Spleen (tissue), 11 donors: ENCODE measurements around the gene AXIN2. TPM values are rescaled to one million over a fixed set of nuclear protein-coding genes. Genes with fewer than 3 reads are reported as not detected.

Source experiments
- DNase-seq: peaks from one replicate; pipeline ENCODE4 v3.0.0-alpha.2; 2020
- H3K27ac ChIP-seq, 8 donors: fragments of 200-600 bp; sonication (generic) in 7 of 8; 1 replicate in 4 of 8; 2 replicates in 4 of 8; pipeline versions ENCODE4 v1.5.0 to v1.8.0; 2016 to 2021; ENCODE audit warnings: inconsistent platforms in 4 of 8, mild to moderate bottlenecking in 4 of 8, moderate library complexity in 1 of 8
- H3K27me3 ChIP-seq, 7 donors: fragments of 200-600 bp; sonication (generic) in 6 of 7; replicated peaks in 1 of 7; 1 replicate in 4 of 7; 2 replicates in 3 of 7; pipeline versions ENCODE4 v1.5.0 to v1.8.0; 2016 to 2021; ENCODE audit warnings: inconsistent platforms in 3 of 7, mild to moderate bottlenecking in 1 of 7
- H3K36me3 ChIP-seq, 6 donors: fragments of 200-600 bp; sonication (generic) in 5 of 6; 1 replicate in 4 of 6; 2 replicates in 2 of 6; pipeline versions ENCODE4 v1.5.0 to v1.8.0; 2016 to 2021; ENCODE audit warnings: inconsistent platforms in 2 of 6
- H3K4me1 ChIP-seq, 6 donors: fragments of 200-600 bp; sonication (generic) in 5 of 6; 1 replicate in 3 of 6; 2 replicates in 3 of 6; pipeline versions ENCODE4 v1.5.0 to v1.8.0; 2016 to 2021; ENCODE audit warnings: inconsistent platforms in 3 of 6
- H3K4me3 ChIP-seq, 8 donors: fragments of 200-600 bp; sonication (generic) in 7 of 8; 1 replicate in 4 of 8; 2 replicates in 4 of 8; pipeline versions ENCODE4 v1.5.0 to v1.8.0; 2016 to 2021; ENCODE audit warnings: inconsistent platforms in 4 of 8, mild to moderate bottlenecking in 4 of 8, moderate library complexity in 2 of 8
- H3K9me3 ChIP-seq, 8 donors: fragments of 200-600 bp; sonication (generic) in 7 of 8; 1 replicate in 4 of 8; 2 replicates in 4 of 8; pipeline versions ENCODE4 v1.5.0 to v1.8.0; 2016 to 2021; ENCODE audit warnings: inconsistent platforms in 4 of 8
- CTCF ChIP-seq, 11 experiments: fragments of 200-600 bp in 7 of 11; fragments of 450-650 bp in 4 of 11; sonication (generic) in 4 of 11; IDR thresholded peaks in 8 of 11; conservative IDR thresholded peaks in 3 of 11; 1 replicate in 7 of 11; 2 replicates in 4 of 11; pipeline versions ENCODE4 v1.4.0 to v1.8.0; 2016 to 2021; ENCODE audit warnings: antibody characterized with exemption in 11 of 11, inconsistent platforms in 4 of 11, mild to moderate bottlenecking in 1 of 11
- POLR2A ChIP-seq, 3 donors: fragments of 450-650 bp; IDR thresholded peaks; one replicate each; pipeline ENCODE4 v1.5.1; 2017; ENCODE audit warnings: antibody characterized with exemption in 3 of 3, mild to moderate bottlenecking in 1 of 3
- POLR2AphosphoS5 ChIP-seq, 3 donors: sonication (generic); formaldehyde crosslinking; IDR thresholded peaks; one replicate each; pipeline ENCODE4 v1.5.1; 2017; ENCODE audit warnings: antibody characterized with exemption in 3 of 3
- WGBS, 5 donors: extraction: QIAGEN DNeasy Blood & Tissue Kit in 3 of 5; methylation state at CpG; one replicate each; pipeline versions ENCODE4 v1.1.5 to v1.1.7; 2013 to 2018; 5-methylcytosine and 5-hydroxymethylcytosine counted together
- intact Hi-C: fragments of 100-400 bp; cut with DNase I; formaldehyde crosslinking; loops from one replicate; pipeline ENCODE4 v1.15.0; 2023; ENCODE audit warnings: low total_unique reads
- polyA plus RNA-seq, 3 donors: library from polyadenylated mRNA; stranded (reverse); fragments of 200-250 nt; gene quantifications; one replicate each; pipeline ENCODE4 v1.2.1, GENCODE V29; 2013
- total RNA-seq, 7 donors: library from RNA; depleted of rRNA in 3 of 7; stranded (reverse); fragments of >200 nt in 3 of 7; fragmentation: NEBNext Ultra II Directional in 4 of 7; extraction: Animal tissue kit (Norgen Biotek cat#: 25700) in 4 of 7; gene quantifications; one replicate each; pipeline versions ENCODE4 v1.1.0 to v1.2.1, GENCODE V29; 2016 to 2021
- donor health status: healthy with polysubstance abuse.
- donor health status: DM: no; HTN: no; CAD: no; lungs with moderate emphysema.
- donor health status: DM: no; HTN: no; CAD: no.
- donor health status: Bipolar disorder and iron deficiency.
- donor health status: healthy.
- donor health status: DM: no; HTN: no; CAD: no.
- donor health status: DM: yes; HTN: yes; CAD: no.

Gene AXIN2
- total and polyA plus RNA-seq, 10 donors = 1.1 to 16.6 (median 11.0) TPM

GRCh38 chr17:65599650-65600049, 38.2 kb upstream of the AXIN2 start:
- Histone ChIP-seq H3K36me3 (no peaks in the 10 kb centered on the region), H3K4me3 (no peak overlapping the region), H3K9me3 (no peaks in the 10 kb centered on the region), H3K27ac (no peak overlapping the region), H3K4me1 (peaks cover 0 to 5% (median under 1%) of the 10 kb centered on the region in 6 donors), H3K27me3 (peaks cover 0 to under 1% (median 0%) of the 10 kb centered on the region in 7 donors)
- WGBS, 5 donors = 80 to 86% (median 81%) methylated on average over 5 of the region's 5 CpGs
- no peak for TF ChIP-seq POLR2AphosphoS5 (IDR thresholded peaks at IDR 0.05)
- TF ChIP-seq POLR2A (IDR thresholded peaks at IDR 0.05) = no peak
- no peak for TF ChIP-seq CTCF (IDR thresholded peaks at IDR 0.05 in 8 of 11, conservative IDR thresholded peaks at IDR 0.05 in 3 of 11)
- DNase-seq = no peak
- intact Hi-C loops = no loop called here

GRCh38 chr17:65598746-65599145, 37.3 kb upstream of the AXIN2 start:
- TF ChIP-seq CTCF (IDR thresholded peaks at IDR 0.05 in 8 of 11, conservative IDR thresholded peaks at IDR 0.05 in 3 of 11) (no peak), POLR2A (IDR thresholded peaks at IDR 0.05) (no peak), POLR2AphosphoS5 (IDR thresholded peaks at IDR 0.05) (no peak)
- peaks cover 0 to 7% (median 0%) of the 10 kb centered on the region in 7 donors for H3K27me3 ChIP-seq
- WGBS, 5 donors = 88 to 97% (median 93%) methylated on average over 1 of the region's 1 CpG
- no peak for DNase-seq
- peaks cover 0 to 14% (median 4%) of the 10 kb centered on the region in 6 donors for H3K4me1 ChIP-seq
- no peaks in the 10 kb centered on the region for H3K36me3 ChIP-seq
- no peaks in the 10 kb centered on the region for H3K9me3 ChIP-seq
- intact Hi-C loops = no loop called here
- no peak overlapping the region for H3K4me3 ChIP-seq
- no peak overlapping the region for H3K27ac ChIP-seq

GRCh38 chr17:65595071-65595656, 33.7 kb upstream of the AXIN2 start:
- no peaks in the 10 kb centered on the region for H3K9me3 ChIP-seq
- 64 to 78% (median 67%) methylated on average over 4 of the region's 4 CpGs for WGBS, 5 donors
- intact Hi-C loops = no loop called here
- H3K27me3 ChIP-seq = peaks cover 0 to 27% (median 0%) of the 10 kb centered on the region in 7 donors
- DNase-seq = no peak
- H3K27ac ChIP-seq = peak overlapping the region in 4 of 8 donors; percentile 26 to 55 (median 48)
- H3K4me1 ChIP-seq = peaks cover 0 to 21% (median 4%) of the 10 kb centered on the region in 6 donors
- no peak for TF ChIP-seq CTCF (IDR thresholded peaks at IDR 0.05 in 8 of 11, conservative IDR thresholded peaks at IDR 0.05 in 3 of 11)
- no peak for TF ChIP-seq POLR2A (IDR thresholded peaks at IDR 0.05)
- TF ChIP-seq POLR2AphosphoS5 (IDR thresholded peaks at IDR 0.05) = no peak
- no peaks in the 10 kb centered on the region for H3K36me3 ChIP-seq
- H3K4me3 ChIP-seq = no peak overlapping the region

- Histone ChIP-seq H3K27ac (peak overlapping the region in 5 of 8 donors; percentile 26 to 55 (median 45)), H3K4me1 (peaks cover 0 to 21% (median 4%) of the 10 kb centered on the region in 6 donors), H3K9me3 (no peaks in the 10 kb centered on the region), H3K4me3 (peak overlapping the region in 1 of 8 donors; percentile 15), H3K36me3 (no peaks in the 10 kb centered on the region), H3K27me3 (peaks cover 0 to 27% (median 0%) of the 10 kb centered on the region in 7 donors)
- DNase-seq = no peak
- intact Hi-C loops = no loop called here
- WGBS, 5 donors = 15 to 24% (median 18%) methylated on average over 18 of the region's 18 CpGs
- TF ChIP-seq POLR2A (IDR thresholded peaks at IDR 0.05) (no peak), POLR2AphosphoS5 (IDR thresholded peaks at IDR 0.05) (no peak), CTCF (IDR thresholded peaks at IDR 0.05 in 8 of 11, conservative IDR thresholded peaks at IDR 0.05 in 3 of 11) (no peak)
Measured at GRCh38 chr17:65593855-65594845, 32.7 kb upstream of the AXIN2 start.
